ENCODE data around the gene PCDH15.
"Not testable (repeated sequence)": the region's sequence is repeated elsewhere in the genome, so short reads cannot be mapped to it uniquely, and the experiment has no call there.

Gene PCDH15

DNA sequence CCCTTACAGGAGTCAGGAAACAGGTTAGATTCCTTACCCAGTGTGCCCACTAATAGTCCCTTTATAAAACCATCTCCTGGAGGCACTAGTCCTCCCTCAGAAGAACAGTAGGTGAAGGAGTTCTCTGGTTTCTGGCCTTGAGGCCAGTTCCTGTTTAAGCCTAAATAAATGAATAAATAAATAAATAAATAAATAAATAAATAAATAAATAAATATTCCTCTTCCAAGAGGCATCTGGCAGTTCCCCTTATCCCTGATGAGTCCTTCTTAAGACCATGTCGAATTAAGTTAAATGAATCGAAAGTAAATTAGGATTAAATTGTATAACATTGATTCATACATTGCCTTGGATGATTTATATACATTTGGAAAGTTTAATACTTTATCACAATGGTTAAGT is 223.3 kb downstream of the PCDH15 start:
- TF ChIP-seq YY1 (IDR thresholded peaks at IDR 0.05; ENCODE audit: insufficient read depth, insufficient read length) (no peak), SUZ12 (IDR thresholded peaks at IDR 0.05; ENCODE audit: extremely low read depth, insufficient read depth, insufficient read length) (no peak)
- no peaks in the 10 kb centered on the region for H3K36me3 ChIP-seq (ENCODE audit: insufficient read depth, insufficient read length, low read length)
- H3K4me3 ChIP-seq (ENCODE audit: insufficient read length, low read depth), result no peak overlapping the region
- H3K4me1 ChIP-seq (ENCODE audit: insufficient read depth, insufficient read length), result no peaks in the 10 kb centered on the region
- no peaks in the 10 kb centered on the region for H3K27me3 ChIP-seq (ENCODE audit: insufficient read depth, insufficient read length)
- no peak for DNase-seq (ENCODE audit: low read depth, low spot score)
- H3K9ac ChIP-seq (ENCODE audit: insufficient read length, low read depth), result no peak overlapping the region
- no peaks in the 10 kb centered on the region for H3K9me3 ChIP-seq (ENCODE audit: insufficient read depth, low read length)

DNA sequence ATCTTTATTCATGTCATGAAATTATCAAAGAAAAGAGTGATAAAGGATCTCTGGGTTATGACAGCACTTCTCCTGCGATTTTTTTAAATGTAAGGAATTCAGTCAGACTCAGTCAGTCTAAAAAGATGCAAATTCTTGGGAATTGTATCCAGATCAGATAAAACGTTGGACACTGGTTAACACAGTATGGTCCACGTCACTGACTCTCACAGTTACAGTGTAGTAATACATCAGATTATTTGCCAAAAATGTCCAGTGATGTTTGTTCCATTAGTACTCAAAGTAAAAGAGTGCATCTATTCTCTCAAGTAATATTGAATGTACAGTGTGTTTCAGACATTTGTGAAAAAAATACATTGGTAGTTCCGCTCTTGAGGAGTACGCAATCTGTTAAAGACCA is 224.5 kb downstream of the PCDH15 start:
- no peak overlapping the region for H3K4me3 ChIP-seq (ENCODE audit: insufficient read length, low read depth)
- no peaks in the 10 kb centered on the region for H3K9me3 ChIP-seq (ENCODE audit: insufficient read depth, low read length)
- H3K9ac ChIP-seq (ENCODE audit: insufficient read length, low read depth), result no peak overlapping the region
- DNase-seq (ENCODE audit: low read depth, low spot score), result no peak
- H3K27me3 ChIP-seq (ENCODE audit: insufficient read depth, insufficient read length), result no peaks in the 10 kb centered on the region
- TF ChIP-seq YY1 (IDR thresholded peaks at IDR 0.05; ENCODE audit: insufficient read depth, insufficient read length), result no peak
- no peak for TF ChIP-seq ZNF274 (IDR thresholded peaks at IDR 0.05; ENCODE audit: low read depth, low read length)
- TF ChIP-seq SUZ12 (IDR thresholded peaks at IDR 0.05; ENCODE audit: extremely low read depth, insufficient read depth, insufficient read length), result no peak
- H3K4me1 ChIP-seq (ENCODE audit: insufficient read depth, insufficient read length), result no peaks in the 10 kb centered on the region
- no peaks in the 10 kb centered on the region for H3K36me3 ChIP-seq (ENCODE audit: insufficient read depth, insufficient read length, low read length)

DNA sequence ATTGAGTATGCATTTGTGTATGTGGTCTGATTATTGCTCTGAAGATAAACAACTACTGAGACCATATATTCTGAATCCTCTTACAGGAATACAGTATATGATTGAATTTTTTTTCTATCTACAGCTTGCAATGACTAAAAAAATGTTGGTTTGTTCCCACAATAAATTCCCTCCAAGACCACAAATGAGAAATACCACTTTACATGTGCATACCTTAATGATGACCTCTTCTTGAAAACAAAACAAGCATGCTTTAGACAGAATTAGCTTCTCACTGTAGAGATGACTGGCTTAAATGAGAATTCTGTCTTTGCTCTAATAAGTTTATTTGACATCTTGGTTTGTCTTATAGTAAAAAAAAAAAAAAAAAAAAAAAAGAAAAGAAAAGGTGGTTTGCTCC is 241.5 kb downstream of the PCDH15 start:
- TF ChIP-seq YY1 (IDR thresholded peaks at IDR 0.05; ENCODE audit: insufficient read depth, insufficient read length), result no peak
- TF ChIP-seq SUZ12 (IDR thresholded peaks at IDR 0.05; ENCODE audit: extremely low read depth, insufficient read depth, insufficient read length), result no peak
- TF ChIP-seq ZNF274 (IDR thresholded peaks at IDR 0.05; ENCODE audit: low read depth, low read length), result no peak
- no peak for DNase-seq (ENCODE audit: low read depth, low spot score)

DNA sequence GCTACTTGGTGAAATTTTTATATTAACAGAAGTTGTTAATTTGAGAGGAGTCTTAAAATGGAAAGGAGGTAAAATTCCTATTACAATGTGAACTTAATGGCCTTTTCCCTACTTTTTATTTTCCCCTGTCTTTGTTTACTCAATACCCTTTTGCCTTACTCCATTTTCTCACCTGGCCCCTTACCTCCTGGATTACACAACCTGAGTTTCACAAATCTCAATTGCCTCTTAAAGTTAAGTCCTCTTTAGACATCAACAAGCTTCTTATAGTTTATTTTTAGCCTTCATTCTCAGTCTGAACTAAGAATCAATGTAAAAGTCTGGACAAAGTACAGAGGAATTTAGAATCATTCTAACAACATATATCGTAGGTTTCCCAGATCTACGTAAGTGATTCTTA is 247.0 kb downstream of the PCDH15 start:
- DNase-seq (ENCODE audit: low read depth, low spot score), result no peak
- Histone ChIP-seq H3K9me3 (ENCODE audit: insufficient read depth, low read length) (no peaks in the 10 kb centered on the region), H3K36me3 (ENCODE audit: insufficient read depth, insufficient read length, low read length) (no peaks in the 10 kb centered on the region), H3K4me1 (ENCODE audit: insufficient read depth, insufficient read length) (no peaks in the 10 kb centered on the region), H3K9ac (ENCODE audit: insufficient read length, low read depth) (no peak overlapping the region), H3K27me3 (ENCODE audit: insufficient read depth, insufficient read length) (no peaks in the 10 kb centered on the region), H3K4me3 (ENCODE audit: insufficient read length, low read depth) (no peak overlapping the region)
- TF ChIP-seq ZNF274 (IDR thresholded peaks at IDR 0.05; ENCODE audit: low read depth, low read length), result no peak

More for the DNA sequence above, 241.5 kb downstream of the PCDH15 start:
- Histone ChIP-seq H3K4me3 (ENCODE audit: insufficient read length, low read depth) (no peak overlapping the region), H3K4me1 (ENCODE audit: insufficient read depth, insufficient read length) (no peaks in the 10 kb centered on the region), H3K27me3 (ENCODE audit: insufficient read depth, insufficient read length) (no peaks in the 10 kb centered on the region), H3K36me3 (ENCODE audit: insufficient read depth, insufficient read length, low read length) (no peaks in the 10 kb centered on the region), H3K9ac (ENCODE audit: insufficient read length, low read depth) (no peak overlapping the region), H3K9me3 (ENCODE audit: insufficient read depth, low read length) (no peaks in the 10 kb centered on the region)

DNA sequence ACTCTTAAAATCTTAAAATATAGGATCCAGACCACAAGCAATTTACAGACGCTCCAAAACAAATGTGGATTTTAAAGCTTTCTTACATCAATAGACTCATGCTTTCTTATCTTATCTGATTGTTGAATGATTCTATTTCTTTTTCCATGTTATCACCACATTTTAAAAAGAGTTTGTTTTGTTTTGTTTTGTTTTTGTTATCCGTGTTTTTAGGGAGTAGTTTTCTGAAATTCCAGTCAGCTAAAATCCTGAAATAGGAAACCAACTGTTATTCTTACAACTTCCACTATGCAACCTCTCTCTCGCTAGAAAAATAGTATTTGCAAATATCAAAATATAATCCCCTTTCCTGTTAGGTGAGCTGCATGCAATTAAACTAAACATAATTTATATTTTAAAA is 251.0 kb downstream of the PCDH15 start:
- Histone ChIP-seq H3K36me3 (ENCODE audit: insufficient read depth, insufficient read length, low read length) (no peaks in the 10 kb centered on the region), H3K4me3 (ENCODE audit: insufficient read length, low read depth) (no peak overlapping the region), H3K9me3 (ENCODE audit: insufficient read depth, low read length) (no peaks in the 10 kb centered on the region), H3K9ac (ENCODE audit: insufficient read length, low read depth) (no peak overlapping the region), H3K27me3 (ENCODE audit: insufficient read depth, insufficient read length) (no peaks in the 10 kb centered on the region), H3K4me1 (ENCODE audit: insufficient read depth, insufficient read length) (no peaks in the 10 kb centered on the region)
- DNase-seq (ENCODE audit: low read depth, low spot score), result no peak
- TF ChIP-seq SUZ12 (IDR thresholded peaks at IDR 0.05; ENCODE audit: extremely low read depth, insufficient read depth, insufficient read length), result no peak
- no peak for TF ChIP-seq ZNF274 (IDR thresholded peaks at IDR 0.05; ENCODE audit: low read depth, low read length)
- no peak for TF ChIP-seq YY1 (IDR thresholded peaks at IDR 0.05; ENCODE audit: insufficient read depth, insufficient read length)

DNA sequence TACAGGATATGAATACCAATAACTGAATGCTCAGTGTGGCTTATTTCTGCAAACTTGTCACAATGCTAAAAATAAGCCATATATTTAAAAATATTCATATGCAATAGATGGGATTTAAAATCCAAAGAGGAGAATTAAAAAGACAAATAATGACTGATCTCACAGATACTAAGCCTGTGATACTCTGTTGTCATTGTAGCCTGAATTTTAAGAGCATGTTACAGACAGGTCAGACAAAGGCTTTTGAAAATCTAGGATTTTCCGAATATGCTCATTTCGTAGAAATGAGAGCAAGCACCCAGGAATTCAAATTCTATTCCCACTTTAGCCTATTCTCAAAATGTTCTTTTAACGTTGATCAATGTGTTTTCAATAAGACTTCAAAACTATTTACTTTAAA is 269.7 kb downstream of the PCDH15 start:
- no peak overlapping the region for H3K9ac ChIP-seq (ENCODE audit: insufficient read length, low read depth)
- no peaks in the 10 kb centered on the region for H3K36me3 ChIP-seq (ENCODE audit: insufficient read depth, insufficient read length, low read length)
- TF ChIP-seq YY1 (IDR thresholded peaks at IDR 0.05; ENCODE audit: insufficient read depth, insufficient read length) (no peak), ZNF274 (IDR thresholded peaks at IDR 0.05; ENCODE audit: low read depth, low read length) (no peak), SUZ12 (IDR thresholded peaks at IDR 0.05; ENCODE audit: extremely low read depth, insufficient read depth, insufficient read length) (no peak)
- H3K27me3 ChIP-seq (ENCODE audit: insufficient read depth, insufficient read length), result no peaks in the 10 kb centered on the region
- no peak overlapping the region for H3K4me3 ChIP-seq (ENCODE audit: insufficient read length, low read depth)
- no peaks in the 10 kb centered on the region for H3K9me3 ChIP-seq (ENCODE audit: insufficient read depth, low read length)
- no peaks in the 10 kb centered on the region for H3K4me1 ChIP-seq (ENCODE audit: insufficient read depth, insufficient read length)
- no peak for DNase-seq (ENCODE audit: low read depth, low spot score)

DNA sequence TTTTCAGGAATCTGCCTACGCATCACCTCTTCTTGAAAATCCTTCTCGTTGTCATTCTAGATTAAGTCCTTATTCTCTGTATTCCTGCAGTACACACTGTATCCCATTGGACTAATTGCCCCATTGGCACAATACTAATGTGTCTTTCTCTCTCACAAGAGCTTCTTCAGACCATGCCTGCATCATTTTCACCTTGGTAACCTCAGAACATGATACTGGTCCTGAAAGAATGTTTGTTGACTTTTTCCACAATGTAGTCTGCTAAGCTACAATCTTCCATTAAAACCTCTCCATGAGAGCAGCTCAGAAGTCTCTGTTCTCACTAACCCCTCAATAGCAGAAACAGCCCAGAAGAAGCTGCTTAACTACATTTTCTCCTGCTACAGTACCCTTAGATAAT is 270.7 kb downstream of the PCDH15 start:
- Histone ChIP-seq H3K36me3 (ENCODE audit: insufficient read depth, insufficient read length, low read length) (no peaks in the 10 kb centered on the region), H3K4me1 (ENCODE audit: insufficient read depth, insufficient read length) (no peaks in the 10 kb centered on the region), H3K9ac (ENCODE audit: insufficient read length, low read depth) (no peak overlapping the region), H3K9me3 (ENCODE audit: insufficient read depth, low read length) (no peaks in the 10 kb centered on the region), H3K4me3 (ENCODE audit: insufficient read length, low read depth) (no peak overlapping the region), H3K27me3 (ENCODE audit: insufficient read depth, insufficient read length) (no peaks in the 10 kb centered on the region)
- no peak for TF ChIP-seq ZNF274 (IDR thresholded peaks at IDR 0.05; ENCODE audit: low read depth, low read length)
- TF ChIP-seq SUZ12 (IDR thresholded peaks at IDR 0.05; ENCODE audit: extremely low read depth, insufficient read depth, insufficient read length), result no peak
- no peak for TF ChIP-seq YY1 (IDR thresholded peaks at IDR 0.05; ENCODE audit: insufficient read depth, insufficient read length)
- no peak for DNase-seq (ENCODE audit: low read depth, low spot score)

DNA sequence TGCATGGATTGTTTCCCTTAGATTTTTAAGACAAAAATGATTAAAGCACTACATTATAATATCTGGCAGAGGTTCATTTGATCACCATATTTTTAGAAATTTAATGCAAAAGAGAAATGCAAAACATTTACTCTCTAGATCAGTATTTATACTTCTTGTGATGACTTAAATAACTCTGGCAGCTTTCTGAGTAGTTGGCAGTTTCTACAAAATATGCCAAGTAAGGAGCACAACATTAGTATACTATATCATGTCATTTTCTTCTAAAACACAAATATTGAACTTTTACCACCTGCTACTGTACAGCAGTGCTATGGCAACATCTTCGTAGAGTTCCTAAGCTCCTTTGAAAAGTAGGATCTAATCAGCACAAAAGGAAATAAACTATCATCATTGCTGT is 275.2 kb downstream of the PCDH15 start:
- Histone ChIP-seq H3K4me1 (ENCODE audit: insufficient read depth, insufficient read length) (no peaks in the 10 kb centered on the region), H3K9ac (ENCODE audit: insufficient read length, low read depth) (no peak overlapping the region), H3K36me3 (ENCODE audit: insufficient read depth, insufficient read length, low read length) (no peaks in the 10 kb centered on the region), H3K9me3 (ENCODE audit: insufficient read depth, low read length) (no peaks in the 10 kb centered on the region), H3K4me3 (ENCODE audit: insufficient read length, low read depth) (no peak overlapping the region), H3K27me3 (ENCODE audit: insufficient read depth, insufficient read length) (no peaks in the 10 kb centered on the region)
- TF ChIP-seq ZNF274 (IDR thresholded peaks at IDR 0.05; ENCODE audit: low read depth, low read length) (no peak), SUZ12 (IDR thresholded peaks at IDR 0.05; ENCODE audit: extremely low read depth, insufficient read depth, insufficient read length) (no peak), YY1 (IDR thresholded peaks at IDR 0.05; ENCODE audit: insufficient read depth, insufficient read length) (no peak)
- DNase-seq (ENCODE audit: low read depth, low spot score), result no peak

DNA sequence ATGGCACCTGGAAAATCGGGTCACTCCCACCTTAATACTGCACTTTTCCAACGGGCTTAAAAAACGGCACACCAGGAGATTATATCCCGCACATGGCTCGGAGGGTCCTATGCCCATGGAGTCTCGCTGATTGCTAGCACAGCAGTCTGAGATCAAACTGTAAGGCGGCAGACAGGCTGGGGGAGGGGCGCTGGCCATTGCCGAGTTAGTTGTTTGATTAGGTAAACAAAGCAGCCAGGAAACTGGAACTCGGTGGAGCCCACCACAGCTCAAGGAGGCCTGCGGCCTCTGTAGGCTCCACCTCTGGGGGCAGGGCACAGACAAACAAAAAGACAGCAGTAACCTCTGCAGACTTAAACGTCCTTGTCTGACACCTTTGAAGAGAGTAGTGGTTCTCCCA is 285.8 kb downstream of the PCDH15 start:
- not testable (repeated sequence) for H3K9ac ChIP-seq (ENCODE audit: insufficient read length, low read depth); H3K4me1 ChIP-seq (ENCODE audit: insufficient read depth, insufficient read length); H3K36me3 ChIP-seq (ENCODE audit: insufficient read depth, insufficient read length, low read length); H3K9me3 ChIP-seq (ENCODE audit: insufficient read depth, low read length); DNase-seq (ENCODE audit: low read depth, low spot score); H3K27me3 ChIP-seq (ENCODE audit: insufficient read depth, insufficient read length); H3K4me3 ChIP-seq (ENCODE audit: insufficient read length, low read depth)

All from NT2/D1 (cell line).